Muscle of back (tissue), 11 donors: ENCODE results near the gene SAXO2. TPM values are rescaled to one million over a fixed set of nuclear protein-coding genes. Genes with fewer than 3 reads are reported as not detected.
"Not testable (repeated sequence)": the region's sequence is repeated elsewhere in the genome, so short reads cannot be mapped to it uniquely, and the experiment has no call there.

Experiments
- DNase-seq, 3 donors: peaks; one replicate each; pipeline versions ENCODE4 v3.0.0 to v3.0.0-alpha.2; 2013
- polyA plus RNA-seq, 10 donors: library from polyadenylated mRNA; unstranded; fragments of 120-200 nt; gene quantifications; one replicate each; pipeline ENCODE4 v1.2.1, GENCODE V29; 2013; ENCODE audit not compliant: insufficient read length in 10 of 10

The SAXO2 gene
- polyA plus RNA-seq, 10 donors: 0.99 to 4.8 (median 2.0) TPM

DNA sequence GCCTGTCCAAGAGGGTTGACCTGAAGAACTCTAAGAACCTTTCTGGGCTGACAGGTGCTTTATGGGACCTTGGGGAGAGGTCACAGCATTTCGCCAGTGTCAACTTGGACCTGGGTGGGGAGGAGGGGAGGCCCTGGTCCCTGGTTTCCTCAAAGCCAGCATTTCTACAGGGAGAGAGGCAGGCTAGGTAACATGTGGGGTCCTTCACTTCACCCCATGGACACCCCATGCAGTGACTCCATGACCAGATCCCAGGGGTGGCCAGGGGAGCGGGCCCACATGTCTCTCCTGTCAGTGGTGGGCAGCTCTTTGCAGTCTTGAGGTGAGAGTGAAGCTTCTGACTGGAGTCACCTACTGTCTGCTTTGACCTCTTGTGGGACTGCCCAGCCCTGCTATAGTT is 50.8 kb downstream of the SAXO2 start:
- DNase-seq: no peak

DNA sequence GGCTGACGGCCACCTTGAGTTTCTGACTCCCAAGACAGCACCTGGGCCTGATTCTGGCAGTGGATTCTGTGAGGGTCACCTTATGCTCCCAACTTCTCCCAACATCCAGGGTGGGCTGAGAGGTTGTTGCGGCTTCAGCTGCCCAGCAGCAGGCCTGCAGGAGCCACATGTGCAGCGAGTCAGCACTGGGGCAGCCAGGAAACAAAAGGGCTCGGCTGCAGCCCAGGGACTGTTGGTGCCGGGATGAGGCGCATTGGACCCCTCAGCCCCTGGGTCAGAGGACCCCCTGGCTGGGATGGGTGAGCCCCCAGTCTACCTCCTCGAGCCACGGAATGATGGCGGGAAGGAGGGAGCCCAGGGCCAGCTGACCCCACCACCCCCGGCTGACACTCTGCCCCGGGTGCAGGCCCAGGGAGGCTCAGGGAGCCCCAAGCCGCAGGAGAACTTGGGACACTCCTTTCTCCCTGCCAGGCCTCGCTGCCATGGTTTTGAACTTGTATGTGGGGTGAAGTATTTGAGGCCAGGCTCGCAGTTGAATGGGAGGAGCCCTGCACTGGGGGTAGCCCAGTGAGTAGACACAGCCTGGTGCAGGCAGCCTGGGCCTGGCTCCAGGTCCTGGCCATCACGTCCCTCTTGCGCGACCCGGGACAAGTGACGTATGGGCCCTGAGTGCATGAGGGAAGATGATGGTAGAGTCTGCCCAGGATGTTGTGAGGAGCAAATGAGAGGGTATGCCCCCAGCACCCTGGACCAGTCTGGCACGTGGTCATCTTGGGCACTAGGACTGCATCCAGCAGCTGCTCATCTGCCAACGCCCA is 51.5 kb downstream of the SAXO2 start:
- not testable (repeated sequence) for DNase-seq

DNA sequence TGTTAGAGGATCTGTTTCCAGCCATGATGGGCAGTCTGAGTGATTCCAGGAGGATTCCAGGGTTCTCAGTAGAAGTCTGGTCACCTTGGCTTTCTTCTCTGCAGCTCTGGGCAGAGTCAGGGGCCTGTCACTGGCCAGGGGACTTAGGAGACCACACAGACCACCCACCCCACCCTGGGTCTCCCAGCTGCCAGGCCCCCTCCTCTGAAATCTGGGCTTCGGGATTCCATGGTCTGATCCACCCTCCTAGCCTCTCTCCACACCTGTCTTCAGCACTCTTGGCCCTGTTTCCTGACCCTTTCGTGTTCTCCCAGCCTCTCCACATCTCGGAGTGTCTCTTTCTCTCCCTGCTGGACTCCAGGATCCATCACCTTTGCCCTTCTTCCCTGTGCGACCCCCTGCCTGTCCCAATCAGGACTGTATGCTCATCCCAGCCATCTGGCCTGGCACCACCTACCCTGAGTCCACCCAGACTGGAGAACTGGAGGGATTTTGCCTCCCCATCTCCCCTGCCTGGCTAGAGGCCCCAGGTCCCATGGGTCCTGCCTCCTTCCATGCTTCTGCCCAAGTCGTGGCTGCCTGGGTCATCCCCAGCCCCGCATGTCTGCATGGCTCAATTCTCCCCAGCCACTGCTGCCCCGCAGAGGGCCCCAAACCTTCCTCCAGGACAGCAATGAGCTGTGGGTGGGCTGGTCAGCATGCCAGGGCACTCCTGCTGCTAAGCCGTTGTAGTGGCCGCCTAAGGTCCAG is 52.3 kb downstream of the SAXO2 start:
- DNase-seq: no peak

DNA sequence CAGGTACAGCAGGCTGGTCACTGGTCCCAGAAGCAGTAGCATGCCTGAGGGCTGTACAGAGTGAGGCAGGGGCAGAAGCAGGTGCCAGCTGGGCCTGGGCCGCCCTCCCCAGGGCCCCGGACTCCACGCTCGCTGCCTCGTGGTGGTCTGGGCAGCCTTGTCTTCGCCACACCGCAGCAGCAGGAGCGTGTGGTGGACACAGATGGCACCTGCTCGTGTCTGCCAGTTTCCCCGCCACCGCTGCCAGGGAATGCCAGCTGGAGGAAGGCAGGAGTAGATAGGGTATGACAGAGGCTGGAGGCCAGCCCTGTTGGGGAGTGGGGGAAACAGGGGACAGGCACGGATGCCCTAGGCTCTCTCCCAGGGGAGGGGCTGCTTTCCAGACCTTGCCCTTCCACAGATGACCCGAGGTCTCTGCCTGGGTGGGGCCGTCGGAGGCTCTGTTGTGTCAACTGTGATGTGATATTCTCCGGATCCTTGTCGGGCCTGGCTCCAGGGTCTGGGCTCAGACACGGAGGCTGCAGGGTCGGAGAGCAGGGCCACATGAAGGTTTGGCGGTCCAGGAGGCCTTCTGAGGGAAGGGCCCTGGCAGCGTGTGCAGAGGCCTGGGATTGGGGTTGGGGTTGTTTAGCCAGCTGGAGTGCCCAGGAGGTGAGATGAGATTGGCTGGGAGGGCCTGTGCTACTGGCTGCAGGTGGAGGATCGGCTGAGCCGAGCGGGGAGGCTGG is 53.1 kb downstream of the SAXO2 start:
- peak in 1 of 3 donors; percentile 1 for DNase-seq

DNA sequence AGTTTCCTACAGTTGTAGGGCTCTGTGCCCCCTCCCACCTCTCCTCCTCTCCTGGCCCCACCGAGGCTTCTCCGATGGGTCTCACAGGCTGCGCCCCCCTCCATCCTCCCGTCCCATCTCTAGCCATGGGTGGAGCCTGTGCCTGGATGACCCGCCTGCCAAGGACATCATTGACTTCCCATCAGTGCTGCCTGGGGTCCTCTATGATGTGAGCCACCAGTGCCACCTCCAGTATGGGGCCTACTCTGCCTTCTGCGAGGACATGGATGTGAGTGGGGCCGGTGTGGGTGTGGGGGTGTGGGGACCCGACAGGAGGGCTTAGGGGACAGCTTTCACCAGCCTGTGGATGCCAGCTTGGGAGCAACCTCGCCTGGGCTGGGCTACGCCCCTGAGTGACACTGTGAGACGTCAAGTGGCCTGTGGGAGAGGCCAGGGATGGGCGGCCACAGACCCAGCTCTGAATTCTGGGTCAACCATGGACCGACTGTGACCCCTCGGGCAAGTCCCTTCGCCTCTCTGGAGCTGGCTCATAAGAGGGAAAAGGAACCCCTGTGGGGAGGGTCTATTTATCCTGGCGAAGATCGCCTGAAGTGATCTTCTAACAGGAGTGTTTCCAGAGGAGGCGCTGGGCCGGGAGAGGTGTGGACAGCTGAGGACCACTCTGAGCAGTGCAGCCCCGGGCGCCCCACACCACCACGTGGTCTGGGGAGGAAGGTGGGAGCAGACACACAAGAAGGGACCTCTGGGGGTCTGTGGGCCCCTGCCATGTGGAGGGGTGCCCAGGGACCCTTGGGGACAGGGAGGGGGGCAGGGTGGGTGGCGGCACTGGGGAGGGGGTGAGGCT is 53.9 kb downstream of the SAXO2 start:
- not testable (repeated sequence) for DNase-seq

DNA sequence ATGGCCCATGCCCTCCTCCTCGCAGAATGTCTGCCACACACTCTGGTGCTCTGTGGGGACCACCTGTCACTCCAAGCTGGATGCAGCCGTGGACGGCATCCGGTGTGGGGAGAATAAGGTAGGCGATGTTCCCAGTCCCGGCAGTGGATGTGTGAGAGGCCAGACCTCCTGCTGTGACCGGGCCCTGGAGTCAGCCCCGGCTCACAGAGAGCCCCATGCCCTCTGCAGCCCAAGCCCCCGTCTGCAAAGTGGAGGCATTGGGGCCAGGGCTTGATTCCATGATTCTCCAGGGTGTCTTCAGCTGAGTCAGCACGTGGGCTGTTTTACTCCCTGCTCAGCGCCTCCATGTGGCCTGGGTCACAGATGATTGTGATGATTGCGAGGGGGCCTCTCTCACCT is 54.5 kb downstream of the SAXO2 start:
- no peak for DNase-seq

DNA sequence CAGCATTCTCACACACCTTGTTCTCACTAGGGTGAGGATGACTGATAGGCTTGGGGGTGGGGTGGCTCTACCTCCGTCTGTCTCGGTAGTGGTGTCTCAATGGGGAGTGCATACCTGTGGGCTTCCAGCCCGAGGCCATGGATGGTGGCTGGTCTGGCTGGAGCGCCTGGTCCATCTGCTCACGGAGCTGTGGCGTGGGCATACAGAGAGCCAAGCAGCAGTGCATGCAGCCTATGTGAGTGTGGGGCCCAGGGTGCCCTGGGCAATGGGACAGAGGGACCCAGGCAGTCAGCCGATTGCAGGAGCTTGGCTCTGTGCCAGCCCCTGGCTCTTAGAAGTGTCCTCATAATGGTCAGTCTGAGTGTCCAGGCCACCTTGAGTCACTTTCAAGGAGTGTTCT is 54.9 kb downstream of the SAXO2 start:
- DNase-seq: not testable (repeated sequence)

DNA sequence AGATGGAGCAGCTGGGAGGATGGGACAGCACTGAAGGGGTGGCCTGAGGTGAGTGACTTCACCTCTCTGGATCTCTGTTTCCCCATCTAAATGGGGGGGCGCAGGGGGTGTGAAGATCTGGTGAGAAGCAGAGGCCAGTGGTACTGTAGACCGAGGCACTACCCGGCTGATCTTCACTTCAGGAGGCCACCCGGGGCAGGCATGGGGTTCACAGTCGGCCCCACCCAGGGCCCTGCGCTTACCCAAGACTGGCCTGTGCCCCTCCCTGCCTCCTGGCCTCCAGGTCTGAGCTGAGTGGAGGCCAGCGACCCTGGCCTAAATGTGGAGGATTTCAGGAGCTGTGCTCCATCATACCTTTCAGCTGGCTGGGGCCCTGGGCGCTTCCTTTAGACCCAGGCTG is 55.7 kb downstream of the SAXO2 start:
- not testable (repeated sequence) for DNase-seq

DNA sequence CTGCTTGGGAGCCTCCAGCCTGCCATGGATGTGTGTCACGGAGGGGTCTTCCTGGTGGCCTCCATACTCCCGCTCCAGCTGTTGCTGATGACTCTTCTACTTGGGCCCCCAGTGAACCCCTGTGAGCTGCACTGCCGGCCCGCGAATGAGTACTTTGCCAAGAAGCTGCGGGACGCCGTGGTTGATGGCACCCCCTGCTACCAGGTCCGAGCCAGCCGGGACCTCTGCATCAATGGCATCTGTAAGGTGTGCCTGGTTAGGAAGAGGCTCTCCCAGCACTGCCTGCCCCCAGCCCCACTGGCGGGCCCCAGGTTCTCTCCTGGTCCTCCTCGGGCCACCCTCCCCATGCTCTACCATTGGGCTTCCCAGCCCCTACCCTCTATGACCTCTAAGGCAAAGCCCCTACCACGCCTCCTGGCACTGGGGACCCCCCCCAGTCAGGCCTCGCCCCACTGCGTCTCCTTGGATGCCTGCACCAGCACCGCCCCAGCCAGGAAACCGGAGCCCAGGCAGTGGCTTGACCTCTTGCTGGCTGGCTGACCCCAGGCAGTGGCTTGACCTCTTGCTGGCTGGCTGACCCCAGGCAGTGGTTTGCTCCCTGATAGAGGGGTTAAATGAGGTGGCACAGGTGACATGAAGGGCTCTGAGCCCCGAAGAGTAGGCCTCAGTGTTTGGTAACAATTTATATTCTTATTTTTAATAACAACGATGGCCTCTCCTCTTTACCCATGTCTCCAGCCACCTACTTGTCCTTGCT is 57.1 kb downstream of the SAXO2 start:
- DNase-seq: not testable (repeated sequence)

DNA sequence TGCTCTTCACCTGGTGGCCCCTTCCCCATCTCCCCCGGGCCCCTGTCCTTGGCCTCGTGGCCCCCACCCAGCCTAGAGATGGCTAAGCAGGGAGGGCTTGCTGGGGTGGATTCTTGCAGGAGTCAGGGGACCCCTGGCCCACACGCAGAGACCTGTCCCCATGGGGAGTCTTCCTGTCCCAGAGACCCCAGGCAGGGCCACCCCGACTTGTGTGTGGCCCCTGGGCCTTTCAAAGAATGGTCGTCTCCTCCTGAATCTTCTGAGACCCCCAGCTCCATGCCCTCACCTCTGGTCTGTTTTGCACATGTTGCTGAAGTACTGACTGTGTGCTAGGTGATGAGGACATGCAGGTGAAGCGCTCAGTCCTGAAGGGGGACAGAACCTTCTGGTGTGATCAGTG is 58.2 kb downstream of the SAXO2 start:
- not testable (repeated sequence) for DNase-seq

DNA sequence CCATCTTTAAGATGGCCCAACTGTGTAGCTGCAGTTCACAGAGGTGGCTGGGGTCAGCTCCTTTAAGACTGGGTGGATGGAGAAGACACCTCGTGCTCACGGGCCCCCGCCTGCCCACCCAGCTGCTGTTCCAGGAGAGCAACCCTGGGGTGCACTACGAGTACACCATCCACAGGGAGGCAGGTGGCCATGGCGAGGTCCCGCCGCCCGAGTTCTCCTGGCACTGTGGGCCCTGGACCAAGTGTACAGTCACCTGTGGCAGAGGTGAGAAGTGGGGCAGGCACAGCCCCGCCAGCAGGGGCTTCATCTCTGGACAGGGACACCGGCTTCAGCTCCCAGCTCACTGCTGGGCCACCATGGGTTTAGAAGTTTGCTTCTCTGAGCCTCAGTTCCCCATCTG is 59.9 kb downstream of the SAXO2 start:
- not testable (repeated sequence) for DNase-seq

DNA sequence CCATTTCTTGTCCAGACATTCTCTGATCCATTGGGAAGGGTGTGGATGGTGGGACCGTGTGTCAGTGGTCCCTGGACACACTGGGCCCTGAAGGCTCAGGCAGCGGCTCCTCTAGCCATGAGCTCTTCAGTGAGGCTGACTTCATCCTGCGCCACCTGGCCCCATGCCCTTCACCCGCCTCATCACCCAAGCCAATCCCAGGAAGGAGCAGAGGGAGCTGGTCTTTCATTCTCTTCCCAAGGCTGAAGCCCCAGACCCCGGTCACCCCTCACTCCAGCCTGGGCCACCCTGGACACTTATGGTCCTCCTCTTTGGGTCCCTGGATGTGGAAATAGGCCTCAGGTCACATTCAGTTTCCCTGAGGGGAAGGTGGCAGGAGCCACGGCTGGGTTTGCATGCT is 62.2 kb downstream of the SAXO2 start:
- DNase-seq: not testable (repeated sequence)

DNA sequence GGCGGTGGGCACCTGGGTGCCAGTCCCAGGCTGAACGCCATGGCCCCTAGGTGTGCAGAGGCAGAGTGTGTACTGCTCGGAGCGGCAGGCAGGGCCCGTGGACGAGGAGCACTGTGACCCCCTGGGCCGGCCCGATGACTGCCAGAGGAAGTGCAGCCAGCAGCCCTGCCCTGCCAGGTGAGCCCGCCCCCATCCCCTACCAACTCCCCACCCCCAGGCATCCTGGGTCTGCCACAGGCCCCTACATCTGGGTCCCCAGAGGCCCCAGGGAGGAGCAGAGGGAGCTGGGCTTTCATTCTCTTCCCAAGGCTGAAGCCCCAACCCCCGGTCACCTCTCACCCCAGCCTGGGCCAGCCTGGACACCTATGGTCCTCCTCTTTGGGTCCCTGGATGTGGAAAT is 63.0 kb downstream of the SAXO2 start:
- DNase-seq: not testable (repeated sequence)

DNA sequence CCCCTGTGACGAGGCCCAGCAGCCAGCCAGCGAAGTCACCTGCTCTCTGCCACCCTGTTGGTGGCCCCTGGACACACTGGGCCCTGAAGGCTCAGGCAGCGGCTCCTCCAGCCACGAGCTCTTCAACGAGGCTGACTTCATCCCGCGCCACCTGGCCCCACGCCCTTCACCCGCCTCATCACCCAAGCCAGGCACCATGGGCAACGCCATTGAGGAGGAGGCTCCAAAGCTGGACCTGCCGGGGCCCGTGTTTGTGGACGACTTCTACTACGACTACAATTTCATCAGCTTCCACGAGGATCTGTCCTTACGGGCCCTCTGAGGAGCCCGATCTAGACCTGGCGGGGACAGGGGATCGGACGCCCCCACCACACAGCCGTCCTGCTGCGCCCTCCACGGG is 64.3 kb downstream of the SAXO2 start:
- not testable (repeated sequence) for DNase-seq

DNA sequence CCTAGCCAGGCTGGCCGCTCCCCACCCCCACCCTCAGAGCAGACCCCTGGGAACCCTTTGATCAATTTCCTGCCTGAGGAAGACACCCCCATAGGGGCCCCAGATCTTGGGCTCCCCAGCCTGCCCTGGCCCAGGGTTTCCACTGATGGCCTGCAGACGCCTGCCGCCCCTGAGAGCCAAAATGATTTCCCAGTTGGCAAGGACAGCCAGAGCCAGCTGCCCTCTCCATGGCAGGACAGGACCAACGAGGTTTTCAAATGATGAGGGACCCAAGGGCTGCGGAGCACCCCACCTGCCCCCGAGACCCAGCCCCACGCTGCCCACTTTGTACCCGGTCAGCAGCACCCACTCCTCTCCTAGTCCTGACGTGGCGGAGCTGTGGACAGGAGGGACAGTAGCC is 64.8 kb downstream of the SAXO2 start:
- not testable (repeated sequence) for DNase-seq

DNA sequence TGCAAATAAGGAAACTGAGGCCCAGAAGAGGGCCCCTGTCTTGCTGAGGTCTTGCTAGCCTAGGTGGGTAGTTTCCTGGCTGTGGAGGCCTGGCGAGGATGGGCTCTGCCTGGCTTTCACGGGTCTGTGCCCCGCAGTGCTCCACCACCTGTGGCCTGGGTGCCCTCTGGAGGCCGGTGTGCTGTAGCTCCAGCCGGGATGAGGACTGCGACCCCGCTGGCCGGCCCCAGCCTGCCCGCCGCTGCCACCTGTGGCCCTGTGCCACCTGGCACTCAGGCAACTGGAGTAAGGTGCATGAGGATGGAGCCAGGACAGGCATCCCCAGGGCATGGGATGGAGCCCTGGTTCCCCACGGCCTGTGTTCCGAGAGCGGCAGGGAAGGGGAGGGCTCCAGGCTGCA is 66.4 kb downstream of the SAXO2 start:
- DNase-seq: not testable (repeated sequence)

DNA sequence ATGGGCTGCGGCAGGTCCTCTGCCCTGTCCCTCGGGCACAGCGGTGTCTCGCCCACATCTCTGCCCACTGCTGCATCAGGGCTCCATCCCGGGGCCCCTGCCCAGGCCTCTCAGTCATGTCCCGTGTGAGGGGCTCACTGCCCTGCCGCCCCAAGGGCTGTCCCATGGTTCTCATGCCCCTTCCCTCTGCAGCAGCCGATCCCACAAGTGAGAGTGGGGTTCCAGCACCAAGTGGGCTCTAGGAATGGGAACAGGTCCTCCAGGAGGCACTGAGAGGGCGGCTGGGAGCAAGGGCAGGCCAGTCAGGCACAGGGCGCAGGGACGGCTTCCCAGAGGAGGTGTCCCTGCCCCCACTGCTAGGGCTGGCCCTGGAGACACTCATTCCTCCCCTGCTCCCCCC is 68.3 kb downstream of the SAXO2 start:
- not testable (repeated sequence) for DNase-seq

DNA sequence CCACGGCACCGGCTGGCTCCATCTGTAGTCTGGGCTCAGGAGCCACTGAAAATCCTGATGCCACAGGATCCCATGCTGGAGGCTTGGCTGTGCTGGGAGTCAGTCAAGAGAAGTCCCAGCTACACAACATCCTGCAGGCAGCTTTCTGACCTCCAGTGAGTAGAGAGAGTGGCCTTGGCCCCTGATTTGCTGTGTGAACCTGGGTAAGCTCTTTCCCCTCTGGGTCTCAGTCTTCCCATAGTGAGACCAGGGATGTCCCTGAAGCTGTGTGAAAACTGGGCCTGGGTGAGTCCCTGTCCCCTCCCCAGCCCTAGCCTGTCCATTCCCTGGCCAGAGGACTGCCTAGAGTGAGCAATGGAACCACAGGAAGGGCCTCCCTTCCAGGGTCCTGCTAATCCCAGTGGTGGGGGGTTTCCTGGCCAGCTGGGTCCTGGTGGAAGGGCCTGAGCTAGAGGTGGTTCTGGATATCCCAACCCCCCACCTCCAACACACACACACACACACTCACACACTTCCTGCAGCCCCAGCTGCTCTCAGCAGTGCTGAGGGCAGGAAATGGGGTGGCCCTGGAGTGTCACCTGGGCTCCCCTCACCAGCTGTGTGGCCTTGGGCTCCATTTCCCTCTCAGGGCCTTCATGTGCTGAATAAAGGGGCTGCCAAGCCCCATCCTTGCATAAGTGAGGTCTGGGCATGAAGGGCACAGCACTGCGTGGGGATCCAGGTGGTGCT is 69.1 kb downstream of the SAXO2 start:
- DNase-seq: not testable (repeated sequence)

DNA sequence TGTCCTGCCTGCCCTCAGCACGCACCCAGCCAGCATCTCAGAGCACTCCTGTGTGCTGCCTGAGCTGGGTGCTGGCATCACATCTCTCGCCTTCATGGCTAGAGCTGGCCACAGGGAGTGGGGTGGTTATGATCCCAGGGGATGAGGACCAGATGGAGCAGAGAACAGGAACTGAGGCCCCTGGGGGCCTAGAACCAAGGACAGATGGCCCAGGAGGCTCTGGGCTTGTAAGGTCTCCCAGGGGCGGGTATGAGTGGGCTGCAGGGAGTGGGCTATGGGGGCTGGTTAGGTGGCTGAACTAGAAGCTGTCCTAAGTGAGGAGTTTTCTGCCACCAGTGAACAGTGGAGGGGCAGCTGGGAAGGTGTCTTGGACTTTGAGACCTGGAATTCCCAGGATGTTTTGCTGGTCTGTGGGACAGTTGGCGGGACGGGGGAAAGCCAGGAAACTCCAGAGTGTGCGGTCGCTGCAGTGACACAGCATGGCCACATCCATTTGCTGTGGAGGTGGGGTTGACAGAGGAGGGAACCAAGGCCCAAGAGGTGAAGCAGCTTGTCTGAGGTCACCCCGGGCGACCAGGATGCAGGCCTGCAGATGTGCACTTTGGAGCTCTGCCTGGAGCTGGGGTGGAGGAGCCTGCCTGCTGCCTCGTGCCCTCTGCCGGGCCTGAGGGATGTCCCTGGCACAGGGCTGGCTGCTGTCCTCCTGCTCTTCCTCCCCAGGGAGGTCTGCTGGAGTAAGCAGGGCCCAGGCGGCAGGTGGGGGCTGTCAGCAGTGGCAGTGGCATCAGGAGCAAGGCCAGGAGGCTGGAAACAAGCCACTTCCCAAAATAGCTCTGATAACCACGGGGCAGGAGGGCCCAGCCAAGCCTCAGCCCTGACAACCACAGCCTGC is 70.3 kb downstream of the SAXO2 start:
- DNase-seq: peak in 2 of 3 donors; percentile 37 to 40
